Adrenal gland (tissue), 12 donors: ENCODE results near the gene C3. TPM values are rescaled to one million over a fixed set of nuclear protein-coding genes. Genes with fewer than 3 reads are reported as not detected.
A peak's percentile ranks its signal among the peaks of the same experiment; 100 is the strongest.

Experiments
- DNase-seq, 7 donors: peaks; one replicate each; pipeline ENCODE4 v3.0.0-alpha.2; 2019 to 2020
- H3K27ac ChIP-seq, 5 donors: fragments of 200-600 bp; sonication (generic) in 4 of 5; 1 replicate in 3 of 5; 2 replicates in 2 of 5; pipeline versions ENCODE4 v1.5.1 to v1.8.0; 2016 to 2020; ENCODE audit warnings: mild to moderate bottlenecking in 1 of 5
- H3K27me3 ChIP-seq: fragments of 200-600 bp; 2 replicates; pipeline ENCODE4 v1.8.0; 2021
- H3K36me3 ChIP-seq, 2 donors: fragments of 200-600 bp; replicated peaks in 1 of 2; 1 replicate in 1 of 2; 2 replicates in 1 of 2; pipeline versions ENCODE4 v1.5.1 to v1.8.0; 2018 to 2022
- H3K4me1 ChIP-seq, 2 donors: fragments of 200-600 bp; replicated peaks in 1 of 2; 1 replicate in 1 of 2; 2 replicates in 1 of 2; pipeline versions ENCODE4 v1.5.1 to v1.8.0; 2018 to 2021
- H3K4me3 ChIP-seq, 4 donors: fragments of 200-600 bp; sonication (generic) in 3 of 4; one replicate each; pipeline ENCODE4 v1.5.1; 2016 to 2018
- H3K9me3 ChIP-seq, 3 donors: fragments of 200-600 bp; sonication (generic) in 1 of 3; replicated peaks in 1 of 3; 1 replicate in 2 of 3; 2 replicates in 1 of 3; pipeline versions ENCODE4 v1.5.1 to v1.8.0; 2016 to 2021
- CTCF ChIP-seq, 6 experiments: fragments of 450-650 bp in 4 of 6; fragments of 200-600 bp in 2 of 6; sonication (generic) in 1 of 6; IDR thresholded peaks; 1 replicate in 5 of 6; 2 replicates in 1 of 6; pipeline versions ENCODE4 v1.5.1 to v1.8.0; 2016 to 2021; ENCODE audit warnings: antibody characterized with exemption in 6 of 6, mild to moderate bottlenecking in 2 of 6, moderate library complexity in 1 of 6
- POLR2A ChIP-seq, 2 donors: fragments of 450-650 bp; IDR thresholded peaks; one replicate each; pipeline ENCODE4 v1.6.1; 2017; ENCODE audit warnings: antibody characterized with exemption in 2 of 2, mild to moderate bottlenecking in 2 of 2, moderate library complexity in 1 of 2
- WGBS, 4 donors: extraction: QIAGEN DNeasy Blood & Tissue Kit in 2 of 4; methylation state at CpG; one replicate each; pipeline versions ENCODE4 v1.1.5 to v1.1.7; 2013 to 2017; 5-methylcytosine and 5-hydroxymethylcytosine counted together
- intact Hi-C, 2 donors: fragments of 100-400 bp; cut with DNase I; formaldehyde crosslinking; loops; one replicate each; pipeline versions ENCODE4 v1.14.1 to v1.15.0; 2022 to 2023
- polyA plus RNA-seq, 3 donors: library from polyadenylated mRNA; stranded (reverse); fragments of 200-250 nt in 2 of 3; fragments of 350-450 nt in 1 of 3; fragmentation: Illumina TruSeq in 1 of 3; extraction: RNeasy Lipid Tissue Mini Kit (QIAGEN cat#74804) in 1 of 3; gene quantifications; one replicate each; pipeline ENCODE4 v1.2.3, GENCODE V29; 2013 to 2014
- total RNA-seq, 9 donors: library from RNA; depleted of rRNA in 4 of 9; stranded (reverse); fragments of >200 nt in 4 of 9; fragments of 120-200 nt in 1 of 9; fragmentation: NEBNext Ultra II Directional in 1 of 9; extraction: Animal tissue kit (Norgen Biotek cat#: 25700) in 1 of 9; gene quantifications; one replicate each; pipeline versions ENCODE4 v1.1.0 to v1.2.4, GENCODE V29; 2013 to 2023
- donor health status: healthy with polysubstance abuse.
- donor health status: Bipolar disorder and iron deficiency.
- donor health status: DM: yes; HTN: yes; CAD: no.
- donor health status: DM: no; HTN: no; CAD: no.
- donor health status: DM: no; HTN: no; CAD: no.
- donor health status: DM: yes; HTN: yes; CAD: no.

Gene C3
- total and polyA plus RNA-seq, 12 donors, result 2.4 to 5,179 (median 2,192) TPM

DNA sequence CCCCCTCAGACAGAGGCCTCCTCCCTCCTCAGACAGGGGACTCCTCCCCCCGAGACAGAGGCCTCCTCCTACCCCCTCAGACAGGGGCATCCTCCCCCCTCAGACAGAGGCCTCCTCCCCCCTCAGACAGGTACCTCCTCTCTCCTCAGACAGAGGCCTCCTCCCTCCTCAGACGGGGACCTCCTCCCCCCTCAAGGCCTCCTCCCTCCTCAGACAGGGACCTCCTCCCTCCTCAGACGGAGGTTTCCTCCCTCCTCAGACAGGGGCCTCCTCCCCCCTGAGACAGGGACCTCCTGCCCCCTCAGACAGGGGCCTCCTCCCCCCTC lies 13.9 kb downstream of the C3 start:
- Histone ChIP-seq H3K36me3 (peaks cover 0 to 58% of the 10 kb centered on the region in 2 donors), H3K4me1 (no peaks in the 10 kb centered on the region), H3K27me3 (no peaks in the 10 kb centered on the region), H3K9me3 (no peaks in the 10 kb centered on the region), H3K27ac (no peak overlapping the region), H3K4me3 (no peak overlapping the region)
- intact Hi-C loops, result no loop called here
- 67 to 78% (median 72%) methylated on average over 1 to 3 of the region's 3 CpGs for WGBS, 4 donors
- no peak for TF ChIP-seq CTCF (IDR thresholded peaks at IDR 0.05)
- TF ChIP-seq POLR2A (IDR thresholded peaks at IDR 0.05), result no peak
- peak in 1 of 7 donors; percentile 15 for DNase-seq

- Histone ChIP-seq H3K4me1 (no peaks in the 10 kb centered on the region), H3K27ac (no peak overlapping the region), H3K9me3 (no peaks in the 10 kb centered on the region), H3K27me3 (no peaks in the 10 kb centered on the region), H3K36me3 (peaks cover 0 to 52% of the 10 kb centered on the region in 2 donors), H3K4me3 (no peak overlapping the region)
- DNase-seq, result peak in 1 of 7 donors; percentile 14
- intact Hi-C loops, result no loop called here
- TF ChIP-seq CTCF (IDR thresholded peaks at IDR 0.05), result no peak
- no peak for TF ChIP-seq POLR2A (IDR thresholded peaks at IDR 0.05)
- 83 to 87% (median 85%) methylated on average over 11 of the region's 11 CpGs for WGBS, 4 donors
Observed at GRCh38 chr19:6705931-6706632, 14.4 kb downstream of the C3 start.

DNA sequence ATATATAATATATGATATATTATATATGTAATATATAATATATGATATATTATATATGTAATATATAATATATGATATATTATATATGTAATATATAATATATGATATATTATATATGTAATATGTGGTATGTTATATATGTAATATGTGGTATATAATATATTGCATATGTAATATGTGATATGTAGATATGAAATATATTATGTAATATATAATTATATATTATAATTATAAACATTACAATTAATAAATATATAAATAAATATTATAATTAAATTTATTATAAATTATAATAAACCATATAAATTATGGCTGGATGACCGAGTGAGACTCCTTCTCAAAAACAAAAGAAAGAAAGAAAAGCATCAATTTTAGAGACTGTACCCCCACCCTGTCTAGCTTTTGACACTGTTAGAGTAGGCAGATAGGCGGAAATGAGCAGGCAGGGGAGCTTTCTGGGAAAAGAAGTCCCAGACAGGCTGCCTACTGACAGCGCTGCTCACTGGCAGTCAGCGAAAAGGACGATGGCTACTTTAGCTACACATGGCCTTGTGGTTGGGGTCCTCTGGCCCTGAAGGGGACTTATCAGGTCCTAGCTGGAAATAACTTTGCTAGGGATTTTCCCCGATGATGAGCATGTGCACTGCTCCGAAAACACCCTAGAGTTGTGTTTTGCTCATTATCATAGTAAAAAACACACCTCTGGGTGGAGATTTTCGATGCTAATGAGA lies 19.7 kb downstream of the C3 start:
- H3K4me1 ChIP-seq, result no peaks in the 10 kb centered on the region
- 78 to 84% (median 82%) methylated on average over 8 of the region's 8 CpGs for WGBS, 4 donors
- intact Hi-C loops, result no loop called here
- no peak overlapping the region for H3K4me3 ChIP-seq
- TF ChIP-seq POLR2A (IDR thresholded peaks at IDR 0.05) (no peak), CTCF (IDR thresholded peaks at IDR 0.05) (no peak)
- H3K27me3 ChIP-seq, result no peaks in the 10 kb centered on the region
- no peak overlapping the region for H3K27ac ChIP-seq
- peaks cover 0 to 64% of the 10 kb centered on the region in 2 donors for H3K36me3 ChIP-seq
- DNase-seq, result peak in 1 of 7 donors; percentile 10
- H3K9me3 ChIP-seq, result no peaks in the 10 kb centered on the region

DNA sequence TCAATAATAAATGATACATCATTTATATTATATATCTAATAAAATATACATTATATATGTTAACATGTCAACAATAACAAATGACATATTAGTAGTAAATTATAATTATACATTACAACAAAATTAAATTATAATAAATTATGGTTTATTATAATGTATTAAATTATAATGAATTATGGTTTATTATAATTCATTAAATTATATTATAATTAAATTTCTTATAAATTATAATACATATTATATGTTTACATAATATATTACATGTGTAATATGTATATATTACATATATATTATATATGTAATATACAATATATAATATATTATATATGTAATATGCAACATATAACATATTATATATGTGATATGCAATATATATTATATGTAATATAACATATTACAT lies 20.5 kb downstream of the C3 start:
- TF ChIP-seq POLR2A (IDR thresholded peaks at IDR 0.05) (no peak), CTCF (IDR thresholded peaks at IDR 0.05) (no peak)
- intact Hi-C loops, result no loop called here
- Histone ChIP-seq H3K36me3 (peaks cover 0 to 63% of the 10 kb centered on the region in 2 donors), H3K27me3 (no peaks in the 10 kb centered on the region), H3K27ac (no peak overlapping the region), H3K4me1 (no peaks in the 10 kb centered on the region), H3K4me3 (no peak overlapping the region), H3K9me3 (no peaks in the 10 kb centered on the region)
- no peak for DNase-seq
